NCI-H1436 (cell line): ENCODE measurements around the gene GPR84.

Experiments used
- DNase-seq: peaks from one replicate; lab custom pipeline; 2025; lab: John Stamatoyannopoulos, UW

The GPR84 gene

GRCh38 chr12:54364413-54364812 lies at the start of gene GPR84:
Gene GPR84, minus strand, starts transcription at chr12:54364486. Its CDS starts 635 bp downstream, at chr12:54363851.
- DNase-seq, result no peak

GRCh38 chr12:54413284-54414190 lies 49.3 kb upstream of the GPR84 start:
- no peak for DNase-seq

GRCh38 chr12:54412786-54413185 lies 48.5 kb upstream of the GPR84 start:
- no peak for DNase-seq

- no peak for DNase-seq
These were observed 48.1 kb upstream of the GPR84 start for GRCh38 chr12:54412348-54412747.

GRCh38 chr12:54411391-54412241 lies 47.3 kb upstream of the GPR84 start:
- DNase-seq, result no peak

GRCh38 chr12:54409267-54409666 lies 45.0 kb upstream of the GPR84 start:
- DNase-seq, result no peak

- no peak for DNase-seq
These were observed 43.1 kb upstream of the GPR84 start for GRCh38 chr12:54407183-54407905.

- no peak for DNase-seq
These were observed 41.3 kb upstream of the GPR84 start for GRCh38 chr12:54405573-54405972.

GRCh38 chr12:54405106-54405505 lies 40.8 kb upstream of the GPR84 start:
- DNase-seq, result no peak

- peak; percentile 59 for DNase-seq
These were observed 40.0 kb upstream of the GPR84 start for GRCh38 chr12:54404061-54405004.

- DNase-seq, result no peak
These were observed 36.8 kb upstream of the GPR84 start for GRCh38 chr12:54401119-54401518.

GRCh38 chr12:54398995-54399793 lies 34.9 kb upstream of the GPR84 start:
- DNase-seq, result peak; percentile 53

GRCh38 chr12:54398218-54398617 lies 33.9 kb upstream of the GPR84 start:
- no peak for DNase-seq

GRCh38 chr12:54397157-54397556 lies 32.9 kb upstream of the GPR84 start:
- no peak for DNase-seq

GRCh38 chr12:54395545-54395944 lies 31.3 kb upstream of the GPR84 start:
- no peak for DNase-seq

GRCh38 chr12:54394986-54395385 lies 30.7 kb upstream of the GPR84 start:
- DNase-seq, result no peak

- DNase-seq, result peak; percentile 60
These were observed 30.0 kb upstream of the GPR84 start for GRCh38 chr12:54394281-54394719.

- no peak for DNase-seq
These were observed 29.5 kb upstream of the GPR84 start for GRCh38 chr12:54393743-54394142.

- DNase-seq, result peak; percentile 11
These were observed 28.9 kb upstream of the GPR84 start for GRCh38 chr12:54393207-54393609.
